Measurements from ENCODE around the gene CAPN15. TPM values are rescaled to one million over a fixed set of nuclear protein-coding genes. Genes with fewer than 3 reads are reported as not detected.

Gene CAPN15
- total RNA-seq, 4 donors from 2014 or later = 22.3 to 37.8 (median 27.4) TPM

GRCh38 chr16:495127-495748, 32.3 kb upstream of the CAPN15 start:
- peak in 1 of 2 donors; percentile 75 for ATAC-seq
- in situ Hi-C loops (cut with MboI; ENCODE audit: low sequenced_read_pairs in 4 of 4) = no loop called here

GRCh38 chr16:496097-496886, 31.2 kb upstream of the CAPN15 start:
- no peaks in the 10 kb centered on the region for H3K9me3 ChIP-seq
- no peaks in the 10 kb centered on the region for H3K4me1 ChIP-seq
- no peaks in the 10 kb centered on the region for H3K27me3 ChIP-seq
- no peak for TF ChIP-seq POLR2A (IDR thresholded peaks at IDR 0.05)
- in situ Hi-C loops (cut with MboI; ENCODE audit: low sequenced_read_pairs in 4 of 4) = no loop called here
- no peak overlapping the region for H3K27ac ChIP-seq
- no peak for ATAC-seq
- intact Hi-C loops (cut with DNase I; ENCODE audit: low total_unique reads) = no loop called here
- no peak overlapping the region for H3K4me3 ChIP-seq
- DNase-seq = no peak
- peaks cover 0 to 38% of the 10 kb centered on the region in 2 donors for H3K36me3 ChIP-seq

More at GRCh38 chr16:495127-495748, 32.3 kb upstream of the CAPN15 start:
- H3K36me3 ChIP-seq = peaks cover 0 to 49% of the 10 kb centered on the region in 2 donors
- no peak for DNase-seq
- TF ChIP-seq, protein P1, sequence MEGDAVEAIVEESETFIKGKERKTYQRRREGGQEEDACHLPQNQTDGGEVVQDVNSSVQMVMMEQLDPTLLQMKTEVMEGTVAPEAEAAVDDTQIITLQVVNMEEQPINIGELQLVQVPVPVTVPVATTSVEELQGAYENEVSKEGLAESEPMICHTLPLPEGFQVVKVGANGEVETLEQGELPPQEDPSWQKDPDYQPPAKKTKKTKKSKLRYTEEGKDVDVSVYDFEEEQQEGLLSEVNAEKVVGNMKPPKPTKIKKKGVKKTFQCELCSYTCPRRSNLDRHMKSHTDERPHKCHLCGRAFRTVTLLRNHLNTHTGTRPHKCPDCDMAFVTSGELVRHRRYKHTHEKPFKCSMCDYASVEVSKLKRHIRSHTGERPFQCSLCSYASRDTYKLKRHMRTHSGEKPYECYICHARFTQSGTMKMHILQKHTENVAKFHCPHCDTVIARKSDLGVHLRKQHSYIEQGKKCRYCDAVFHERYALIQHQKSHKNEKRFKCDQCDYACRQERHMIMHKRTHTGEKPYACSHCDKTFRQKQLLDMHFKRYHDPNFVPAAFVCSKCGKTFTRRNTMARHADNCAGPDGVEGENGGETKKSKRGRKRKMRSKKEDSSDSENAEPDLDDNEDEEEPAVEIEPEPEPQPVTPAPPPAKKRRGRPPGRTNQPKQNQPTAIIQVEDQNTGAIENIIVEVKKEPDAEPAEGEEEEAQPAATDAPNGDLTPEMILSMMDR (IDR thresholded peaks at IDR 0.05 in 4 of 5, conservative IDR thresholded peaks at IDR 0.05 in 1 of 5) = peak in 2 of 5 experiments; percentile 21 to 23
- no peak for TF ChIP-seq POLR2A (IDR thresholded peaks at IDR 0.05)
- H3K27ac ChIP-seq = no peak overlapping the region
- no peak overlapping the region for H3K4me3 ChIP-seq
- H3K4me1 ChIP-seq = no peaks in the 10 kb centered on the region
- no peaks in the 10 kb centered on the region for H3K9me3 ChIP-seq
- intact Hi-C loops (cut with DNase I; ENCODE audit: low total_unique reads) = no loop called here
- H3K27me3 ChIP-seq = no peaks in the 10 kb centered on the region

- no peak for ATAC-seq
- Histone ChIP-seq H3K4me1 (no peaks in the 10 kb centered on the region), H3K36me3 (peaks cover 0 to 30% of the 10 kb centered on the region in 2 donors), H3K4me3 (no peak overlapping the region), H3K27me3 (no peaks in the 10 kb centered on the region), H3K9me3 (no peaks in the 10 kb centered on the region), H3K27ac (no peak overlapping the region)
- intact Hi-C loops (cut with DNase I; ENCODE audit: low total_unique reads) (no loop called here), in situ Hi-C loops (cut with MboI; ENCODE audit: low sequenced_read_pairs in 4 of 4) (no loop called here)
- no peak for DNase-seq
- no peak for TF ChIP-seq POLR2A (IDR thresholded peaks at IDR 0.05)
- TF ChIP-seq, protein P1 (IDR thresholded peaks at IDR 0.05 in 4 of 5, conservative IDR thresholded peaks at IDR 0.05 in 1 of 5) = no peak
Observed at GRCh38 chr16:497258-497657, 30.3 kb upstream of the CAPN15 start.

GRCh38 chr16:499924-500323, 27.6 kb upstream of the CAPN15 start:
- Histone ChIP-seq H3K27ac (no peak overlapping the region), H3K4me3 (no peak overlapping the region), H3K9me3 (no peaks in the 10 kb centered on the region), H3K27me3 (no peaks in the 10 kb centered on the region), H3K36me3 (peaks cover 0 to 24% of the 10 kb centered on the region in 2 donors), H3K4me1 (no peaks in the 10 kb centered on the region)
- in situ Hi-C loops (cut with MboI; ENCODE audit: low sequenced_read_pairs in 4 of 4) = no loop called here
- TF ChIP-seq POLR2A (IDR thresholded peaks at IDR 0.05) = no peak
- TF ChIP-seq, protein P1 (IDR thresholded peaks at IDR 0.05 in 4 of 5, conservative IDR thresholded peaks at IDR 0.05 in 1 of 5) = no peak
- DNase-seq (no peak), ATAC-seq (no peak)
- intact Hi-C loops (cut with DNase I; ENCODE audit: low total_unique reads) = no loop called here

GRCh38 chr16:500709-501108, 26.8 kb upstream of the CAPN15 start:
- ATAC-seq = no peak
- Histone ChIP-seq H3K36me3 (peaks cover 0 to 31% of the 10 kb centered on the region in 2 donors), H3K27me3 (no peaks in the 10 kb centered on the region), H3K9me3 (no peaks in the 10 kb centered on the region), H3K27ac (no peak overlapping the region), H3K4me1 (no peaks in the 10 kb centered on the region), H3K4me3 (no peak overlapping the region)
- no peak for TF ChIP-seq POLR2A (IDR thresholded peaks at IDR 0.05)
- TF ChIP-seq, protein P1 (IDR thresholded peaks at IDR 0.05 in 4 of 5, conservative IDR thresholded peaks at IDR 0.05 in 1 of 5) = no peak
- intact Hi-C loops (cut with DNase I; ENCODE audit: low total_unique reads) = no loop called here
- DNase-seq = no peak
- in situ Hi-C loops (cut with MboI; ENCODE audit: low sequenced_read_pairs in 4 of 4) = no loop called here
